ENCODE results near the gene DAPL1. TPM values are rescaled to one million over a fixed set of nuclear protein-coding genes. Genes with fewer than 3 reads are reported as not detected.

DAPL1 gene
- total and polyA plus RNA-seq, 8 donors: 1.4 to 138 TPM; not detected in 6

Other genes starting within 250 kb of the DAPL1 start
- 10 to 100 TPM; 35.1 to 59.7 (median 43.8) TPM for gene TANC1, start 173.3 kb downstream of the DAPL1 start, total RNA-seq
- 10 to 100 TPM in 1 of 3 donors, 1 to 10 TPM in 2; 4.9 to 13.6 (median 5.5) TPM for gene TANC1, start 173.3 kb downstream of the DAPL1 start, polyA plus RNA-seq

Measured in stomach (tissue), 8 donors.